GM20000 (cell line): Measurements from ENCODE around the gene TNFSF13.

Experiments
- DNase-seq: peaks from one replicate; pipeline ENCODE4 v3.0.0; 2012; ENCODE audit warnings: low spot score
- TF ChIP-seq, protein P1 (sequence below): IDR thresholded peaks from 2 replicates; pipeline ENCODE4 v1.5.1; 2012; ENCODE audit warnings: mild to moderate bottlenecking, control low read depth; ENCODE audit errors: extremely low read depth, missing control alignments

TNFSF13 gene, protein sequence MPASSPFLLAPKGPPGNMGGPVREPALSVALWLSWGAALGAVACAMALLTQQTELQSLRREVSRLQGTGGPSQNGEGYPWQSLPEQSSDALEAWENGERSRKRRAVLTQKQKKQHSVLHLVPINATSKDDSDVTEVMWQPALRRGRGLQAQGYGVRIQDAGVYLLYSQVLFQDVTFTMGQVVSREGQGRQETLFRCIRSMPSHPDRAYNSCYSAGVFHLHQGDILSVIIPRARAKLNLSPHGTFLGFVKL

DNA sequence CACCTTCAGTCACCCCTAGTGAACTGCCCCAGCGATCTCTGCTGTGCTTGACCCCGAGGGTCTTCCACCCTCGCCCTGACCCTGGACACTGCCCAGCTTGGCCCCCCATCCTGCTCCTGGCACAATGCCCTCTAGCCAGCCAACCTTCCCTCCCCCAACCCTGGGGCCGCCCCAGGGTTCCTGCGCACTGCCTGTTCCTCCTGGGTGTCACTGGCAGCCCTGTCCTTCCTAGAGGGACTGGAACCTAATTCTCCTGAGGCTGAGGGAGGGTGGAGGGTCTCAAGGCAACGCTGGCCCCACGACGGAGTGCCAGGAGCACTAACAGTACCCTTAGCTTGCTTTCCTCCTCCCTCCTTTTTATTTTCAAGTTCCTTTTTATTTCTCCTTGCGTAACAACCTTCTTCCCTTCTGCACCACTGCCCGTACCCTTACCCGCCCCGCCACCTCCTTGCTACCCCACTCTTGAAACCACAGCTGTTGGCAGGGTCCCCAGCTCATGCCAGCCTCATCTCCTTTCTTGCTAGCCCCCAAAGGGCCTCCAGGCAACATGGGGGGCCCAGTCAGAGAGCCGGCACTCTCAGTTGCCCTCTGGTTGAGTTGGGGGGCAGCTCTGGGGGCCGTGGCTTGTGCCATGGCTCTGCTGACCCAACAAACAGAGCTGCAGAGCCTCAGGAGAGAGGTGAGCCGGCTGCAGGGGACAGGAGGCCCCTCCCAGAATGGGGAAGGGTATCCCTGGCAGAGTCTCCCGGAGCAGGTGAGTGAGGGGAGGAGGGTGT lies at the start of gene TNFSF13:
Gene TNFSF13 (plus strand): TSS at position 207 of the 776 bp plus-strand sequence. CDS start 290 bp downstream, at position 497.
- DNase-seq, result no peak
- TF ChIP-seq, protein P1, sequence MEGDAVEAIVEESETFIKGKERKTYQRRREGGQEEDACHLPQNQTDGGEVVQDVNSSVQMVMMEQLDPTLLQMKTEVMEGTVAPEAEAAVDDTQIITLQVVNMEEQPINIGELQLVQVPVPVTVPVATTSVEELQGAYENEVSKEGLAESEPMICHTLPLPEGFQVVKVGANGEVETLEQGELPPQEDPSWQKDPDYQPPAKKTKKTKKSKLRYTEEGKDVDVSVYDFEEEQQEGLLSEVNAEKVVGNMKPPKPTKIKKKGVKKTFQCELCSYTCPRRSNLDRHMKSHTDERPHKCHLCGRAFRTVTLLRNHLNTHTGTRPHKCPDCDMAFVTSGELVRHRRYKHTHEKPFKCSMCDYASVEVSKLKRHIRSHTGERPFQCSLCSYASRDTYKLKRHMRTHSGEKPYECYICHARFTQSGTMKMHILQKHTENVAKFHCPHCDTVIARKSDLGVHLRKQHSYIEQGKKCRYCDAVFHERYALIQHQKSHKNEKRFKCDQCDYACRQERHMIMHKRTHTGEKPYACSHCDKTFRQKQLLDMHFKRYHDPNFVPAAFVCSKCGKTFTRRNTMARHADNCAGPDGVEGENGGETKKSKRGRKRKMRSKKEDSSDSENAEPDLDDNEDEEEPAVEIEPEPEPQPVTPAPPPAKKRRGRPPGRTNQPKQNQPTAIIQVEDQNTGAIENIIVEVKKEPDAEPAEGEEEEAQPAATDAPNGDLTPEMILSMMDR, result no peak

DNA sequence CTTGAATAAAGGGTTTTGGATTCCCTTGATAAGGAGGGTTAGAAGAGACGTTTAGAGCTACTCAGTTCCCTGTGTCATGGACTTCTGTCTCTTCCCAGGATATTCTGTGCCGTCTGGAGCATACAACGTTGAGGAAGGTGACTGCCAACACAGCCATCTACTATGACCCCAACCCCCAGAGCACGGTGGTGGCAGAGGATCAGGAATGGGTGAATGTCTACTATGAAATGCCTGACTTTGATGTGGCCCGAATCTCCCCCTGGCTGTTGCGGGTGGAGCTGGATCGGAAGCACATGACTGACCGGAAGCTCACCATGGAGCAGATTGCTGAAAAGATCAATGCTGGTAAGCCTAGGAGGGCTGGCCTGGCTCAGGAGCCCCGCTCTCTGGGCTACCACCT lies 49.7 kb upstream of the TNFSF13 start:
- TF ChIP-seq, protein P1, result no peak
- no peak for DNase-seq

DNA sequence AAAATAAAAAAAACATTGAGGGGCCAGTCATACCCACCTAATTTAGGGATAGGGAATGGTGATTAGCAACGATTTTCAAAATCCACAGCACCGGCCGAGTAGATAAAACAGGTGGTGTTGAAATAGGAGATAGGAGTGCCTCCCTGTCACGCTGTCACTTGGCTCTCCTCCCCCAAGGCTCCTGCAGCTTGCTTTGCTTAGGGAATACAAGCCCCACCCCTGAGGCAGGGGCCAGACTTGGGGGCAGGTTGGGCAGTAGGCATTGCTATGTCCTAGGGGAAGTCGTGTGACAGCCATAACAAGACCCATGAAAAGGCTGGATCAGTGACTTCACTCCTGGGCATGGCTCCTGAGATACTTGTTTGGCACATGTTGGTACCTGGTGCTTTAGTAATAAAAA lies 48.6 kb upstream of the TNFSF13 start:
- TF ChIP-seq, protein P1, result no peak
- no peak for DNase-seq

DNA sequence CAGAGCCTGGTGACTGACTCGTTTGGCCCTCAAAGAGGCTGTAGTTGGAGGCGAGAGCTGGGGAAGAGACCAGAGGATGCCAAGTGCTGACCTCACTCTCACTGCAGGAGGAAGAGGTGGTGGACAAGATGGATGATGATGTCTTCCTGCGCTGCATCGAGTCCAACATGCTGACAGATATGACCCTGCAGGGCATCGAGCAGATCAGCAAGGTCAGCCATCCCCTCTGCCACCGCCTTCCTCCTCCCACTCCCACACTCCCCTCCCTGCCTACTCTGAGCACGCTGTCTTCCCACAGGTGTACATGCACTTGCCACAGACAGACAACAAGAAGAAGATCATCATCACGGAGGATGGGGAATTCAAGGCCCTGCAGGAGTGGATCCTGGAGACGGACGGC lies 47.4 kb upstream of the TNFSF13 start:
- TF ChIP-seq, protein P1, result no peak
- no peak for DNase-seq

DNA sequence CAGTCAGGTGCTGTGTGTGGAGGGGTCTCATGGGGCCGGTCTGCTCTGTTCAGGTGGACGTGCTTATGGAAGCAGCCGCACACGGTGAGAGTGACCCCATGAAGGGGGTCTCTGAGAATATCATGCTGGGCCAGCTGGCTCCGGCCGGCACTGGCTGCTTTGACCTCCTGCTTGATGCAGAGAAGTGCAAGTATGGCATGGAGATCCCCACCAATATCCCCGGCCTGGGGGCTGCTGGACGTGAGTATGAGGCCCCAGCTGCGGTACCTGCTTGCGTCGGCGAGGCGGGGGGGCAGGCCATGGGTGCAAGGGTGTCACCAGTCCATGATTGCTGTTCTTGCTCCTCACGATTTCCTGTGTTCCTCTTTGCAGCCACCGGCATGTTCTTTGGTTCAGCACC lies 46.4 kb upstream of the TNFSF13 start:
- TF ChIP-seq, protein P1, result no peak
- DNase-seq, result no peak

DNA sequence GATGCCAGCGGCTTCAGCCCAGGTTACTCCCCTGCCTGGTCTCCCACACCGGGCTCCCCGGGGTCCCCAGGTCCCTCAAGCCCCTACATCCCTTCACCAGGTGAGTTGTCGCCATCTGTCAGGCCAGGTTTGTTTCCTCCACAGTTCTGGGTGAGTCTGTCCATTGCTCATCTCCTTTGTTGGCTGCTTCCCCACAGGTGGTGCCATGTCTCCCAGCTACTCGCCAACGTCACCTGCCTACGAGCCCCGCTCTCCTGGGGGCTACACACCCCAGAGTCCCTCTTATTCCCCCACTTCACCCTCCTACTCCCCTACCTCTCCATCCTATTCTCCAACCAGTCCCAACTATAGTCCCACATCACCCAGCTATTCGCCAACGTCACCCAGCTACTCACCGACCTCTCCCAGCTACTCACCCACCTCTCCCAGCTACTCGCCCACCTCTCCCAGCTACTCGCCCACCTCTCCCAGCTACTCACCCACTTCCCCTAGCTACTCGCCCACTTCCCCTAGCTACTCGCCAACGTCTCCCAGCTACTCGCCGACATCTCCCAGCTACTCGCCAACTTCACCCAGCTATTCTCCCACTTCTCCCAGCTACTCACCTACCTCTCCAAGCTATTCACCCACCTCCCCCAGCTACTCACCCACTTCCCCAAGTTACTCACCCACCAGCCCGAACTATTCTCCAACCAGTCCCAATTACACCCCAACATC lies 45.6 kb upstream of the TNFSF13 start:
- TF ChIP-seq, protein P1, result no peak
- DNase-seq, result no peak
